Rectal smooth muscle tissue (tissue), 1 donor: Measurements from ENCODE around the gene AVEN.
"Not testable (repeated sequence)": the region's sequence is repeated elsewhere in the genome, so short reads cannot be mapped to it uniquely, and the experiment has no call there.

Experiments
- H3K27ac ChIP-seq: one replicate; pipeline ENCODE4 v1.7.0; 2013; ENCODE audit warnings: low read depth, low read length, inconsistent platforms
- H3K27me3 ChIP-seq: one replicate; pipeline ENCODE4 v1.7.0; 2013; ENCODE audit warnings: low read length; ENCODE audit not compliant: control insufficient read depth, insufficient read depth
- H3K36me3 ChIP-seq: one replicate; pipeline ENCODE4 v1.7.0; 2013; ENCODE audit warnings: low read length; ENCODE audit not compliant: control insufficient read depth, insufficient read depth
- H3K4me1 ChIP-seq: one replicate; pipeline ENCODE4 v1.7.0; 2013; ENCODE audit warnings: low read length; ENCODE audit not compliant: control insufficient read depth, insufficient read depth
- H3K4me3 ChIP-seq: one replicate; pipeline ENCODE4 v1.7.0; 2013; ENCODE audit warnings: low read length
- H3K9ac ChIP-seq: one replicate; pipeline ENCODE4 v1.7.0; 2013; ENCODE audit warnings: low read length

AVEN gene

DNA sequence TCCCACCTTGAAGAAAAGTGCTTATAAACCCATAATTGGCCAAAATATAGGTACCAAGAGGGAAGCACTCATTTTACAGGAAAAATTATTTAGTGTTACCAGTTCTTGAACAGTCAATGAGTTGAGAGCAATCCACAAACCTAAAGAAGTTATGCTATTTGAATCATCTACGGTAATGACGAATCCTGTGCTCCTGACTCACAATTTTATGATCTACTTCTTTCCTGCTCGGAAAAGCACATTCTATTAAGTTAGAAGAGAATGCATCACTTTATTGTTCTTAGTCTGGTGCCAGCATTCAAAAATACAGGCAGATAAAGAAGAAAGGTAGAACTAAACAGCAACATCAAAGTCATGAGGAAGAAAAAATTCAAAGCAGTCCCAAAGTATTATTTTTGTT, 37.5 kb downstream of the AVEN start:
- no peak overlapping the region for H3K4me3 ChIP-seq
- H3K9ac ChIP-seq: no peak overlapping the region
- H3K27ac ChIP-seq: no peak overlapping the region
- no peaks in the 10 kb centered on the region for H3K36me3 ChIP-seq
- H3K4me1 ChIP-seq: no peaks in the 10 kb centered on the region
- no peaks in the 10 kb centered on the region for H3K27me3 ChIP-seq

DNA sequence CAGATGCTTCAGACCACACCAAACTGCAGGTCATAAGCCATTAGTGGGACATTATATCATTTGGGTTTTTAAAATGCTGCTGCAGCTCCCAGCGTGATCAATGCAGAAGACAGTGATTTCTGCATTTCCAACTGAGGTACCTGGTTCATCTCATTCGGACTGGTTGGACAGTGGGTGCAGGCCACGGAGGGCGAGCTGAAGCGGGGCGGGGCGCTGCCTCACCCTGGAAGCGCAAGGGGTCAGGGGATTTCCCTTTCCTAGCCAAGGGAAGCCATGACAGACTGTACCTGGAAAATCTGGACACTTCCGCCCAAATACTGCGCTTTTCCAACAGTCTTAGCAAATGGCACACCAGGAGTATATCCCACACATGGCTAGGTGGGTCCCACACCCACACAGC, 43.3 kb downstream of the AVEN start:
- H3K4me1 ChIP-seq, H3K36me3 ChIP-seq, H3K9ac ChIP-seq, H3K27me3 ChIP-seq, H3K4me3 ChIP-seq, H3K27ac ChIP-seq: not testable (repeated sequence)

DNA sequence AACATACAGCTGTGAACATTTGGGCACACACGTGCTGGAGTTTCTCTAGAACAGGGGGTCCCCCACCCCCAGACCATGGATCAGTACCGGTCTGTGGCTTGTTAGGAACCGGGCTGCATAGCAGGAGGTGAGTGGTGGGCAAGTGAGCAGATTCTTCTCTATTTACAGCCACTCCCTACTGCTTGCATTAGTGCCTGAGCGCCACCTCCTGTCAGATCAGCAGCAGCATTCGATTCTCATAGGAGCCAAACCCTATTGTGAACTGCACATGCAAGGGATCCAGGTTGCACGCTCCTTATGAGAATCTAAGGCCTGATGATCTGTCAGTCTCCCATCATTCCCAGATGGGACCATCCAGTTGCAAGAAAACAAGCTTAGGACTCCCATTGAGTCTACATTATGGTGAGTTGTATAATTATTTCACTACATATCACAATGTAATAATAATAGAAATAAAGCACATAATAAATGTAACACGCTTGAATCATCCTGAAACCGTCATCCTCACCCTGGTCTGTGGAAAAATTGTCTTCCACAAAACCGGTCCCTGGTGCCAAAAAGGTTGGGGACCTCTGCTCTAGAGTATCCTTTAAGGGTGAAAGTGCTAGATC, 44.9 kb downstream of the AVEN start:
- no peak overlapping the region for H3K9ac ChIP-seq
- no peaks in the 10 kb centered on the region for H3K36me3 ChIP-seq
- H3K27me3 ChIP-seq: no peaks in the 10 kb centered on the region
- H3K4me3 ChIP-seq: no peak overlapping the region
- H3K4me1 ChIP-seq: no peaks in the 10 kb centered on the region
- no peak overlapping the region for H3K27ac ChIP-seq

DNA sequence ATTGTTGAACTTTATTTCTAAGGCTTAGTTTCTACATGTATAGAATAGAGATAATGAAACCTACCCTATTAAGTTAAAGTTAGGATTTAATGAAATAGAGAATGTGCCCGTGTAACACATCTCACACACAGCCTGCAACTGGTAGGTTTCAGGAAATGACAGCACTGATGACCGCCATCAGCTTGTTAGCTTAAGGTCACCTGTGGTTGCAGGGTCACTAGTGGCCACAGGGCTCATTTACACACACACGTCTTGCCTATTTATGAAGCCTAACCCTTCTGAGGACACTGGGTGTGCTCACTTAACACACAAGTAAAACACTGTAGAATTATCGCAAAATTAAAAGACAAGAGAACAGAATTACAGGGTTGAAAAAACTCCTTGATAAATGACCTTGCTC, 50.6 kb downstream of the AVEN start:
- Histone ChIP-seq H3K4me3 (no peak overlapping the region), H3K27me3 (no peaks in the 10 kb centered on the region), H3K9ac (no peak overlapping the region), H3K36me3 (no peaks in the 10 kb centered on the region), H3K27ac (no peak overlapping the region), H3K4me1 (no peaks in the 10 kb centered on the region)

DNA sequence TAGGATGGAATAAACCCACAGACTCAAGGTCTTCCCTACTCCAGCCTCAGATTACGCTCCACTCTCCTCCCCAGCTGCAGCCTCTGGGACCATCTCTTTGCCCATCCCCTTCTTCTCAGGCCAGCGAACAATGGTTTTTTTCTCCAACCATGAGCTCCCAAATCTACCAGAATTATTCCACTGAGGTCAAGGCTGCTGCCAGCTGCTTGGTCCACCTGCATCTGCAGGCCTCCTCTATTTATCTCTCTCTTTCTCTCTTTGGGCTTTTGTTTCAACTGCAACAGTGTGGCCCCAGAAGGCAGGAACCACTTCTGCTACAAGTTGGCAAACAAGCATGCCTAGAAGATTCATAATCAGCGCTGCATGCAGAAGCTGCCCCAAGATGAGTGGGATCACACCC, 51.6 kb downstream of the AVEN start:
- H3K36me3 ChIP-seq: no peaks in the 10 kb centered on the region
- no peaks in the 10 kb centered on the region for H3K27me3 ChIP-seq
- H3K4me1 ChIP-seq: no peaks in the 10 kb centered on the region
- H3K4me3 ChIP-seq: no peak overlapping the region
- no peak overlapping the region for H3K27ac ChIP-seq
- no peak overlapping the region for H3K9ac ChIP-seq

DNA sequence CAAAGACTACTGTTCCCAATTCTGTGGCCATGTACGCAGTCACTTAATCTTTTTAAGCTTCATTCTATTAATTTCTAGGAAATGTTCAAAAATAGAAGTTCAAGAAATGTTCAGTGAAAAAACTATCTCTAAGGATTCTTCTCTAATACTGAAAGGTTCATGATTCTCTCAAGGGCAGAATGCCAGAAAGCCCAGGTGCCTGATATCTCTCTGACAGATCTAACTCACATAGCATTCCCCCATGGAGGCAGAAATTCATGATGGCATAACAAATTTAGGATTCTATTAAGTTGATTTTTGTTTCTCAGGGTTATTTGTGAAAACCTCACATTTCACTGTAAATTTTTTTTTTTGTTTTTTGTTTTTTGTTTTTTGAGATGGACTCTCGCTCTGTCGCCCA, 53.3 kb downstream of the AVEN start:
- Histone ChIP-seq H3K27ac (no peak overlapping the region), H3K4me3 (no peak overlapping the region), H3K27me3 (no peaks in the 10 kb centered on the region), H3K36me3 (no peaks in the 10 kb centered on the region), H3K4me1 (no peaks in the 10 kb centered on the region), H3K9ac (no peak overlapping the region)

DNA sequence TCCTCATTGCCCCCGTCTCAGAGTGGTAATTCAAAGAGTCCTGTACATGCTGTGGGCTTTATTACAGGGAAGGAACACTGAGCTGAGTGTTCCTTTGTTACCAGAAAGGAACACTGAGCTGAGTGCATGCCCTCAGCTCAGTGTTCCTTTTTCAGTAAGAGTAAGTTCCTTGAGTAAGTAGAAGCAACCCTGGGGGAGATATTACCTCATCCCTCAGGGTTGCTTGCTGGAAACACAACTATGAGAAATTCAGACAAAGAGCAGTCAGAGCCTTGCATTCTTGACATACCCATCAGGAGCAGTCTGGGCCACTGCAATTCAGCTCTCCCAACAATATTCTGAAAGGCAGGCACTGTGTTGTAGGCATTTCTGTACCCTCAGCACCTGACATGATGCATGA, 53.7 kb downstream of the AVEN start:
- H3K9ac ChIP-seq: no peak overlapping the region
- no peaks in the 10 kb centered on the region for H3K4me1 ChIP-seq
- H3K27me3 ChIP-seq: no peaks in the 10 kb centered on the region
- no peak overlapping the region for H3K27ac ChIP-seq
- no peak overlapping the region for H3K4me3 ChIP-seq
- no peaks in the 10 kb centered on the region for H3K36me3 ChIP-seq

DNA sequence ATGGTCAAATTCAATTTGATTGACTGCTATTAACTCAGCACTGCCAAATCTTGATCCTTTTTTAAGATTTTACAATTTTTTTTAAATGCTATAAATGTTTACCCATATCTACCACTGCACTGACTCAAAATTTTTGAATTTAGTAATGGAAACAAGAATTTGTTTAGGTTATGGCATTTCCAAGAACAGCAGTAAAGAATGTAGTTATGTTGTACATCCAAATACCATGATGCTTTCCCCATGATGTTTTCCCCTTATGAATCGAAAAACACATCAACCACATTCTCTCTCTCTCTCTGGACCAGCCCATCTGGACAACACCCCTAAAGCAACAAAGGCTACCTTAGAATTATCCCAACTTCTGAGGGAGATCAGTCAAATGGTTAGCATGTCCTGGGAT, 56.5 kb downstream of the AVEN start:
- no peaks in the 10 kb centered on the region for H3K27me3 ChIP-seq
- H3K4me1 ChIP-seq: no peaks in the 10 kb centered on the region
- no peak overlapping the region for H3K4me3 ChIP-seq
- no peak overlapping the region for H3K9ac ChIP-seq
- H3K36me3 ChIP-seq: no peaks in the 10 kb centered on the region
- H3K27ac ChIP-seq: no peak overlapping the region

DNA sequence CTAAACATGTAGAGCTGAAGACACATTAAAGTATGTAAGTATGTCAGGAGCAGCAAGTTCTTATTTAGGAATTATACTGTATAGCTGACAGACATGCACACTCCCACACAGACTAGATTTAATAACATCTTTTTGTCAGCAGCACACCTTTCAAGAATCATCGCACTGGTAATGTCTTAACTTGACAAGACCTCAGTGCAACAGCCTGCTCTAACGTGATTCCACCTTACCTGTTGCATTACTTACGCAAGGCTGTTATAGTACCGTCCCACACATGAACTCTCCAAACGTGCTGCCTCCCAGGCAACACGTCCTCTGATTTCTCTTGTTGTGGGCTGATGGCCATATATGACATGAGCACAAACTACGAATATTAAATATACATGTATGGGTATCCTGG, 58.8 kb downstream of the AVEN start:
- no peaks in the 10 kb centered on the region for H3K4me1 ChIP-seq

DNA sequence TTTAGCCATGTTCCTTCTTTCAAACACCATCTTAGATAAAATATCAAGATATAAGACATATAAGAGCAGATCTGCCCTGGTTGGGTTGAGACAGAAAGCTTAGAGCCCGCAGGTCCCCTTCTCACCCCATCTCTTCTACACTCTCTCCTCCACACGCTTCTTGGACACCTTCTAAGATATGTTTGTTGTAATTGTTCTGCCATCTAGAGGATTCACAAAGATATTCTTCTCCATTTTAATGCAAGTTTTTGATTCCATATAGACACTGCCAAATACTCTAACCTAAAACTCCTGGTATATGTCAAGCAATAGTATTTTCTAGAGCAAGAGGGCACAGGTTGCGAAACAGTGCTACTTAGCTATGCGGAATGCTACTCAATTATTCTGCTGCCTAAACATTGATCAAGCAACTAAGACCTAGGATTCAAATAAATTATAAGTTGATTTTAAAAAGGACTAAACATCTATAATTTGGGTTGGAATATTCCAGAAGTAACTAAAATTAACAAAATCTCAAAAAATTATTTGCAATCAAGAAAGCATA, 63.9 kb downstream of the AVEN start:
- no peaks in the 10 kb centered on the region for H3K27me3 ChIP-seq
- H3K4me3 ChIP-seq: no peak overlapping the region
- H3K36me3 ChIP-seq: no peaks in the 10 kb centered on the region
- H3K9ac ChIP-seq: no peak overlapping the region
- no peaks in the 10 kb centered on the region for H3K4me1 ChIP-seq
- no peak overlapping the region for H3K27ac ChIP-seq

More for the DNA sequence above, 58.8 kb downstream of the AVEN start:
- H3K27me3 ChIP-seq: no peaks in the 10 kb centered on the region
- H3K36me3 ChIP-seq: no peaks in the 10 kb centered on the region
- H3K4me3 ChIP-seq: no peak overlapping the region
- no peak overlapping the region for H3K27ac ChIP-seq
- no peak overlapping the region for H3K9ac ChIP-seq

DNA sequence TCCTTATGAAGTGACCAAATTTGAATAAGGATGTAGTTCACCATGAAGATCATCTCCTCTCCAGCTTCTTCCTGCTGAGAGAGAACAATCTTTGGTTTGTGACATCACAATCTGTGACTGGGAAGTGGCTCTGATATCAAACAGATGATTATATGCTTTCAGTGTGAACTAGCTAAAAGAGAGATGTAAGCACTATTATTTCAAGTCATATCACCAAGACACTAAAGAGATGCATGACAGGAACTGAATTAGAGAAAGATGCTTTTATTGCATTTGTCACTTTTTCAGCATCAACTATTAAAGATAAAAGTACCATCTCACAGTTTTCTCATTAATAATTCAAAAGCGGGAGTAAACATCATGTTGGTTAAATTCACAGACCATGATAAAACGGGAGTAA, 67.2 kb downstream of the AVEN start:
- H3K4me3 ChIP-seq: no peak overlapping the region
- no peaks in the 10 kb centered on the region for H3K27me3 ChIP-seq
- H3K36me3 ChIP-seq: no peaks in the 10 kb centered on the region
- no peak overlapping the region for H3K9ac ChIP-seq
- no peaks in the 10 kb centered on the region for H3K4me1 ChIP-seq
- no peak overlapping the region for H3K27ac ChIP-seq

DNA sequence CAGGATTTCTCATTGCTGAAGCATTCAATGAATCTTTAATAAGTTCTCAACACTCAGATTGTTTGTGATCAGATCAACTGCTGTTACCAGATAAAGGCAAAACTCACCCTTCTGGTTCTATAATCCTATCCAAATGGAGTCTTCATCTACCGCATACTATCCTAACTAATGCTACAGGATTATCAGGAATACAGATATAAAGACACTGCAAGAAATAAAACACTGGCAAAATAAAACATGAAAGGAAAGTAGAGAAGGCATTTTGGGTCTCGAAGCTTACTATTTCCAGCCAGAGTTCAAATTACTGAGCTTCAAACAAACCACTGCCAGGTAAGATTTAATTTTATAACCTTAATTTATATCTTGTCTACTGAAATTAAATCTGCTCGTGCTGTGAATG, 70.2 kb downstream of the AVEN start:
- no peak overlapping the region for H3K9ac ChIP-seq
- H3K36me3 ChIP-seq: no peaks in the 10 kb centered on the region
- no peaks in the 10 kb centered on the region for H3K4me1 ChIP-seq
- H3K27me3 ChIP-seq: no peaks in the 10 kb centered on the region
- no peak overlapping the region for H3K27ac ChIP-seq
- no peak overlapping the region for H3K4me3 ChIP-seq

DNA sequence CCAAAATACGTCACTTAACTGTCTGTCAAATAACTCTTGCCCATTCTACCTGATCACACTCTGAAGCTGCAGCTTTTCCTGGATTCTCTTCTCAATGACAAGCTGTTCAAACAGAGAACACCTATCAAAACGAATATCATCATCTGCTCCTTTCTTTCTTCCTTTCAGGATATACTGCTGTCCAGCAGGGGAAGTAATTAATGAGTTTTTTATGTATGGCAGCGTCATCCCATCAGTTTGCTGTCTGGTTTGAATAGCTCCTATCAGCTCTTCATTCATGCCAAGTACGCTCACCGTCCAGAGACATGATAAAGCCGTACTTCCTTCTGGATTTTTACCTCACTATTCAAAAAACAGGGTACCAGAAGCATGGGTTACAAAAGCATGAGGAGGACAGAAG, 70.8 kb downstream of the AVEN start, which contains the start of gene CHRM5:
Gene CHRM5, plus strand, starts transcription at position 274 of the 400 bp plus-strand sequence. CDS start 94,221 bp downstream, outside the sequence.
- no peaks in the 10 kb centered on the region for H3K4me1 ChIP-seq
- H3K9ac ChIP-seq: no peak within 1 kb of the TSS
- H3K27me3 ChIP-seq: no peaks in the 10 kb centered on the region
- no peak within 1 kb of the TSS for H3K4me3 ChIP-seq
- no peak within 1 kb of the TSS for H3K27ac ChIP-seq
- H3K36me3 ChIP-seq: no peaks in the 10 kb centered on the region
